Measurements from ENCODE around the gene SIL1. TPM values are rescaled to one million over a fixed set of nuclear protein-coding genes. Genes with fewer than 3 reads are reported as not detected.

The SIL1 gene
- total and polyA plus RNA-seq, 9 of the 15 experiments (the other 6 are each of a cell fraction or from before 2014, with no cell fraction given), result 1.3 to 30.5 (median 18.1) TPM

DNA sequence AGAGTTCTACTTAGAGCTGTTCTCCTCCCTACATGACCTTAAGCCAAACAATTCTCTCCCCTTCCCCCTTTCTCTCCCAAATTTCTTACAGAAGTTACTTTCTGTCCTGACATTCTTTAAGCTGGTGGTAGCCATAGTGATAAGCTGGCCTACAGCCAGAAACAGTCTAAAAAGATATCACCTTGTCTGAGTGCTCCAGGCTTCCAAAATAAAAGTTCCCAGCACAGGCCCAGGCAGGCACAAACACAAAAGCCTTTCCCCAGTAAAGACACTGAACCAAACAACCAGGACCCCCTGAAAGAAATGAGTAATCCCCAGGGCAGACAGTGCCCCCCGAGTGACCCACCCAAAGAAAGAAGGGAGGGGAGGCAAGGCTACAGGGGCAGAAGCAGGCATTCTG is 19.2 kb downstream of the SIL1 start (continued):
- TF ChIP-seq, protein P1, sequence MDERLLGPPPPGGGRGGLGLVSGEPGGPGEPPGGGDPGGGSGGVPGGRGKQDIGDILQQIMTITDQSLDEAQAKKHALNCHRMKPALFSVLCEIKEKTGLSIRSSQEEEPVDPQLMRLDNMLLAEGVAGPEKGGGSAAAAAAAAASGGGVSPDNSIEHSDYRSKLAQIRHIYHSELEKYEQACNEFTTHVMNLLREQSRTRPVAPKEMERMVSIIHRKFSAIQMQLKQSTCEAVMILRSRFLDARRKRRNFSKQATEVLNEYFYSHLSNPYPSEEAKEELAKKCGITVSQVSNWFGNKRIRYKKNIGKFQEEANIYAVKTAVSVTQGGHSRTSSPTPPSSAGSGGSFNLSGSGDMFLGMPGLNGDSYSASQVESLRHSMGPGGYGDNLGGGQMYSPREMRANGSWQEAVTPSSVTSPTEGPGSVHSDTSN (CRISPR knock-in tag; IDR thresholded peaks at IDR 0.05; ENCODE audit: low read depth), result no peak
- TF ChIP-seq, protein P1 (tag; conservative IDR thresholded peaks at IDR 0.05; ENCODE audit: low read depth), result no peak
- TF ChIP-seq TEAD4 (IDR thresholded peaks at IDR 0.05; ENCODE audit: low read length) (0 out of 2 replicates have a peak, but pooled peaks have one; percentile 15), TEAD4 (CRISPR knock-in tag; IDR thresholded peaks at IDR 0.05; ENCODE audit: borderline replicate concordance) (no peak), SMARCE1 (IDR thresholded peaks at IDR 0.05) (no peak), POLR2AphosphoS5 (IDR thresholded peaks at IDR 0.05; ENCODE audit: control insufficient read depth, insufficient read depth, low read depth, low read length) (0 out of 2 replicates have a peak, but pooled peaks have one; percentile 22), KDM2B (CRISPR knock-in tag; IDR thresholded peaks at IDR 0.05) (no peak), TGIF2 (CRISPR knock-in tag; IDR thresholded peaks at IDR 0.05) (no peak), SAP30 (IDR thresholded peaks at IDR 0.05; ENCODE audit: borderline replicate concordance, insufficient read depth, low read depth, low read length, poor library complexity, severe bottlenecking) (no peak), FUS (optimal IDR thresholded peaks at IDR 0.05; ENCODE audit: low read depth, low read length) (no peak), ARID1B (IDR thresholded peaks at IDR 0.05) (0 out of 2 replicates have a peak, but pooled peaks have one; percentile 26), POLR2G (IDR thresholded peaks at IDR 0.05; ENCODE audit: low read depth, low read length) (no peak), PHB (CRISPR knock-in tag; IDR thresholded peaks at IDR 0.05) (no peak), NELFE (IDR thresholded peaks at IDR 0.05; ENCODE audit: insufficient read depth, insufficient read length) (no peak), RUNX1 (IDR thresholded peaks at IDR 0.05; ENCODE audit: low read depth) (no peak), NR1H2 (CRISPR knock-in tag; IDR thresholded peaks at IDR 0.05) (no peak), SNRNP70 (optimal IDR thresholded peaks at IDR 0.05; ENCODE audit: low read depth, low read length) (no peak), CHD4 (IDR thresholded peaks at IDR 0.05; ENCODE audit: insufficient read depth, insufficient replicate concordance, low read depth, low read length, poor library complexity, severe bottlenecking) (no peak), SNIP1 (IDR thresholded peaks at IDR 0.05; ENCODE audit: low read depth) (no peak), PHF20 (IDR thresholded peaks at IDR 0.05; ENCODE audit: partially characterized antibody) (no peak), SAFB2 (IDR thresholded peaks at IDR 0.05; ENCODE audit: borderline replicate concordance, low read depth, low read length, severe bottlenecking) (no peak), KAT7 (CRISPR knock-in tag; IDR thresholded peaks at IDR 0.05; ENCODE audit: borderline replicate concordance) (no peak), NRF1 (conservative IDR thresholded peaks at IDR 0.05 in 1 of 2, IDR thresholded peaks at IDR 0.05 in 1 of 2) (0 out of 4 replicates have a peak, but pooled peaks of 1 of the 2 experiments have one; percentile 22), ARID2 (IDR thresholded peaks at IDR 0.05) (no peak)
- TF ChIP-seq, protein P2, sequence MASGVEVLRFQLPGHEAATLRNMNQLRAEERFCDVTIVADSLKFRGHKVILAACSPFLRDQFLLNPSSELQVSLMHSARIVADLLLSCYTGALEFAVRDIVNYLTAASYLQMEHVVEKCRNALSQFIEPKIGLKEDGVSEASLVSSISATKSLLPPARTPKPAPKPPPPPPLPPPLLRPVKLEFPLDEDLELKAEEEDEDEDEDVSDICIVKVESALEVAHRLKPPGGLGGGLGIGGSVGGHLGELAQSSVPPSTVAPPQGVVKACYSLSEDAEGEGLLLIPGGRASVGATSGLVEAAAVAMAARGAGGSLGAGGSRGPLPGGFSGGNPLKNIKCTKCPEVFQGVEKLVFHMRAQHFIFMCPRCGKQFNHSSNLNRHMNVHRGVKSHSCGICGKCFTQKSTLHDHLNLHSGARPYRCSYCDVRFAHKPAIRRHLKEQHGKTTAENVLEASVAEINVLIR (CRISPR knock-in tag; IDR thresholded peaks at IDR 0.05), result no peak
- TF ChIP-seq, protein P3, sequence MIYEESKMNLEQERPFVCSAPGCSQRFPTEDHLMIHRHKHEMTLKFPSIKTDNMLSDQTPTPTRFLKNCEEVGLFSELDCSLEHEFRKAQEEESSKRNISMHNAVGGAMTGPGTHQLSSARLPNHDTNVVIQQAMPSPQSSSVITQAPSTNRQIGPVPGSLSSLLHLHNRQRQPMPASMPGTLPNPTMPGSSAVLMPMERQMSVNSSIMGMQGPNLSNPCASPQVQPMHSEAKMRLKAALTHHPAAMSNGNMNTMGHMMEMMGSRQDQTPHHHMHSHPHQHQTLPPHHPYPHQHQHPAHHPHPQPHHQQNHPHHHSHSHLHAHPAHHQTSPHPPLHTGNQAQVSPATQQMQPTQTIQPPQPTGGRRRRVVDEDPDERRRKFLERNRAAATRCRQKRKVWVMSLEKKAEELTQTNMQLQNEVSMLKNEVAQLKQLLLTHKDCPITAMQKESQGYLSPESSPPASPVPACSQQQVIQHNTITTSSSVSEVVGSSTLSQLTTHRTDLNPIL (CRISPR knock-in tag; IDR thresholded peaks at IDR 0.05), result no peak
